Measurements from ENCODE around the gene VEPH1.
"Not testable (repeated sequence)": the region's sequence is repeated elsewhere in the genome, so short reads cannot be mapped to it uniquely, and the experiment has no call there.

The VEPH1 gene

GRCh38 chr3:157348304-157349075 lies 154.7 kb downstream of the VEPH1 start:
- not testable (repeated sequence) for DNase-seq (ENCODE audit: low read depth)

DNA sequence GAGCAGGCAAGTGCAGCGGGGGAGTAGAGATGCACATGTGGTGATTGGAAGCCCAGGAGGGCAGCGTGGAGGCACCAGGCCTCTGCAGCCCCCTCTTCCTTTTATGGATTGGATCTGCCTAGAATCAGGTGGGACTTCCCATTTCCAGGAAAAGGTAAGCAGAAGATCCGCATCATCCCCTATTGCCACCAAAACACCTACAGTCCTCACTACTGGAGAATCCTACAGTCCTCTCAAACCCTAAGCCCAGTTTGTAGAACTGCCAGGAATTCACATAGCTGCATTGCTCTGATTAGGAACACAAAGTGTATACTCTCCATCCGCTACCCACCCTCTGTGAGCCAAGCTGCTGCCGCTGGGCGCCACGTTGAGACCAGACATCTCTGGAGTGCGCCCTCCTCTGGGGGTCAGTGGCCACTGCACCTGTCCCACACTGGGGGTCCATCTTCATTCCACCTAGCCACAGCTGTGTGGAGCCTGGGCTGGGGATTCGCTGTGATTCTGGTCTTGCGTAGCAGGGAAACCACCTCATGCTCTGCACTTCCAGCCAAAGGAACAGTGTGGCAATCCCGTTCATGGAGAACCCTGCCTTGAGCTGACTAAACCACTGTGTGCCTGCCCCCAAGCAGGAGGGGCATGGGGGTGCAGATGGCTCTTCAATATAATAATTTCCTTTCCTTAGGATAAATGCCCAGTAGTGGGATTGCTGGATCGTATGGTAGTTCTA lies 155.5 kb downstream of the VEPH1 start:
- no peak for DNase-seq (ENCODE audit: low read depth)

DNA sequence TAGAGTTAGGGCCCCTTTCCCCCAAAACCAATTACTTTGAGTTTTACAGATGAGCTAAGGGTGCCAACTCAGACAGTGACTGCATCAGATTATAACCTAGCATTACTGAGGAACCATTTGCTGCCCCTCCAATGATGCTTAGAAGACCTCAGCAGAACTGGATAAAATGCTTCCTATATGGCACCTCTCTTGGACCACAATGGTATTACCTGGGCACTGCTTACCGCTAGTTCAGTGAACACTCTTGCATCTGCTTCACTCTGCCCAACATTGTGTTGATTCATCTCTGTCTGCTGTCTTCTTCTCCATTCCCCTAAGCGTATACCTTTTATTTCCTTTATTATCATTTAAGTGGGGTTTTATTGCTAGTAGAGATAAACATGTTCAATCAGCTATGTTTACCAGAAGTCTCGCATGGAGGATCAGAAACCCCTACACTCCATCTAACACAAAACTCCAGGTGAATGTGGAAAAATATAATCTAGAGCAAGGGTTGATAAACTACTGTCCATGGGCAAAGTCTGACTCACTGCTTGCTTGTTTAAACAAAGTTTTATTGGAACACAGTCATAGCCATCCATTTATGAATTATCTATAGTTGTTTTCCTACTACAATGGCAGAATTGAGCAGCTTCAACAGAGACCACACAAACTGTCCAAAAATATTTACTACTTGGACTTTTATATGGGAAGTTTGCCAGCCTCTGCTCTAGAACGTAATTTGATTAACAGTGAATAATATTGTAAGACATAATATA lies 166.8 kb downstream of the VEPH1 start:
- no peak for DNase-seq (ENCODE audit: low read depth)

DNA sequence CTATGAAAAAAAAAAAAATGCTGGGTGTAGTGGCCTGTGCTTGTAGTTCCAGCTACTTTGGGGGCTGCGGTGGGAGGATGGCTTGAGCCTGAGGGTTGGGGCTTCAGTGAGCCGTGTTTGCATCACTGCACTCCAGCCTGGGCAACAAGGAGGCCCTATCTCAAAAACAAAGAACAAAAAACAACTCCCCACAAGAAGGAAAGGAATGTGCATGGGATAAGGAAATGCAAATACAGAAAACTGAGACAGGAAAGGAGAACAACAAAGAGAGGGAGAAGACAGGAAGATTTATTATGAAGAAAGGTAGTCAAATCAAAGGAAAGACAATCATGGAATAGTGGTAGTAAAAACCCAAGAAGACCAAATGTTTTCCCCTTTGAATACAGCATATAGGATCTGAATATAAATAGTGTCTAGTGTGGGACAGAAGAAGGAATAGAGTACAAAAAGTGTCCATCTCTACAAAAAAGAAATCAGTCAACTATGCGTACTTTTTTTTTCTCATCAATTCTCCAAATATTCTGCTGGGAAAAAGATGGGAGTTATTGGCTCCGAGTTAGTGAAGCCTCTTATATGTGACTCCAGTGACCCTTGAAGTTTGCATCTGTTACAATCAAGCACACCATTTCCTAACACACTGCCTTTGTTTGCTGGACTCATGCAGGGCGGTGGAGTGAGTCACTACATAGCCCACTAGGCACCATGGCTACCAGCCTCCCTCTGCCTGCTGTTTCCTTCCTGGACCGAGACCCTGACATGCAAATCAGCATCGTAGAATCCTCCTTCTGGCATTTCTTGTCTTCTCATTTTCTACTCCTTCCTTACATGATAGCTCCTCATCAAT lies 167.8 kb downstream of the VEPH1 start:
- no peak for DNase-seq (ENCODE audit: low read depth)

- no peak for DNase-seq (ENCODE audit: low read depth)
Observed at GRCh38 chr3:157333551-157333991, 169.6 kb downstream of the VEPH1 start.

DNA sequence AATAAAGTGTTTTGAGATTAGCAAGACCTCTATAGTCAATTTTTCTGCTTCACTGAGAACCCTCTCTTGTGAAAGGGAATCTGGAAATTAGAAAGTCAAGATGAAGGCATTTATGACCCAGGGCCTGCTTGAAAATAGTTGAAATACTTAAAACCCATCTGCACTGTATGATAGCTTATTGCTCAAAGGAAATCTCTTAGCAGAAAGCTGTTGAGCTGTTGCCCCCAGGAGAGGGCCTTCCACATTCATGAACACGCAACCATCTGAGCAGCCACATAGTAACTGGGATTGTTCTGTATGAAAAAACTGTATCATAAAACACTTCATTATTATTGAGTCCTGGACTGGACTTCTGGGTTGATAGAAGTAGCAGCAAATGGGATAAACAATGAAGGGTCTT lies 173.0 kb downstream of the VEPH1 start:
- DNase-seq (ENCODE audit: low read depth), result no peak

DNA sequence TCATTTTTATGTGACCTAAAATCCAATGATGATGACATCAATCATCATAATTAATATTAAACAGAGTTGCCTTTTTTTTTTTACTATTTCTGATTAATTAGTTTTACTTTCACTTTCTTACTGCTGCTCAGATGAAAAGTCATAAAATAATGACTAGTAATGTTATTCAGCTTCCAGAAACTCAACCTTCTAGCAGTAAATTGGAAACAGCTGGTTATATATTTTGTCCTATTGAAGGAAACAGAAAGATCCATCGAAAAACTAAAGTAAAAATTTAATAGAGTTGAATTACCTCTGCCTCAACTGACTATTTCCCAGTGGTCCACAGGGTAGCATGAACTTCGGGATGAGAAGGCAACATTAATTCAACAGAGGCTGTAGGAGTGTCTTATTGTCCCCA lies 173.7 kb downstream of the VEPH1 start:
- DNase-seq (ENCODE audit: low read depth), result no peak

GRCh38 chr3:157327837-157328236 lies 175.4 kb downstream of the VEPH1 start:
- DNase-seq (ENCODE audit: low read depth), result no peak

GRCh38 chr3:157327018-157327417 lies 176.2 kb downstream of the VEPH1 start:
- DNase-seq (ENCODE audit: low read depth), result no peak

DNA sequence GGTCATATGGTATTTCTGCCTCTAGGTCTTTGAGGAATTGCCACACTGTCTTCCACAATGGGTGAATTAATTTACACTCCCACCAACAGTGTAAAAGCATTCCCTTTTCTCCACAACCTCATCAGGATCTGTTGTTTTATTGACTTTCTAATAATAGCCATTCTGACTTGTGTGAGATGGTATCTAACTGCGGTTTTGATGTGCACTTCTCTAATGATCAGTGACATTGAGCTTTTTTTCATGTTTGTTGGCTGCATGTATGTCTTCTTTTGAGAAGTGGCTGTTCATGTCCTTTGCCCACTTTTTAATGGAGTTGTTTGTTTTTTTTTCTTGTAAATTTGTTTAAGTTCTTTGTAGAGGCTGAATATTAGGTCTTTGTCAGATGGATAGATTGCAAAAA lies 178.3 kb downstream of the VEPH1 start:
- DNase-seq (ENCODE audit: low read depth), result not testable (repeated sequence)

DNA sequence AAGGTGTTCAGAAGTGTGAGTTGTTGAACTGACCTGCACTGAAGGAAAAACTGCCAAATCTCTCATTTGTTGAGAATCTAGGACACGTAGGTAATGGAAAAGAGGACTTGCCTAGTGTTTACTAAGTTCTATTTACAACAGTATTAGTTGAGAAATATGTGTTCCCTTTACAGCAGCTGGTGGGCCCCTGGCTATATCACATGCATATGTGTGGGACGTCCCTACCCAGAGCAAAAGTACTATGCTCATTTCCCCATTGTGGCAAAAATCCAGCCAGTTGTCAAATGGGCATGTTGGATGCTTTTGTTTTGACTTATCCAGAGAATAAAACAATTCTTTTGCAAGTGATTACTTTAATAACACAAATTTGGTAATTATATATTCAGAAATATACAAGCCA lies 179.9 kb downstream of the VEPH1 start:
- no peak for DNase-seq (ENCODE audit: low read depth)

DNA sequence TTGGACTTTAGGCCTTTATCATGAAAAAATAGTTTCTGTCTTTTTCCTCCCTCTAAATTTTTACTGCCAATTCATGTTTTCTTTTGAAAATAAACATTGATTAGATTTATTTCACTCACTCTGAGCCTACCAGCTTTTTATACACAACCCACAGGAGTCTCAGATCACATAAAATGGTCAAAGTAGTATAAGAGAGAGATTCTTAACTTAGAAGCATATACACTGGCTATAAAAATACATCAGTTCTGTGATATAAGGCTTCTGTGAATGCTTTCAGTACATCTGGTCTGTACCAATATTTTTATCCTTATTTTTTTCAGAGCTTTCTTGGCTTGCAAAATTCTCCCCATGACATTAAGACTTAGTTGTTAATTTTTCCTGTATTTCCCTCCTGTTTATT lies 183.5 kb downstream of the VEPH1 start:
- no peak for DNase-seq (ENCODE audit: low read depth)

GRCh38 chr3:157318639-157319288 lies 184.5 kb downstream of the VEPH1 start:
- DNase-seq (ENCODE audit: low read depth), result no peak

- DNase-seq (ENCODE audit: low read depth), result no peak
Observed at GRCh38 chr3:157317895-157318294, 185.3 kb downstream of the VEPH1 start.

DNA sequence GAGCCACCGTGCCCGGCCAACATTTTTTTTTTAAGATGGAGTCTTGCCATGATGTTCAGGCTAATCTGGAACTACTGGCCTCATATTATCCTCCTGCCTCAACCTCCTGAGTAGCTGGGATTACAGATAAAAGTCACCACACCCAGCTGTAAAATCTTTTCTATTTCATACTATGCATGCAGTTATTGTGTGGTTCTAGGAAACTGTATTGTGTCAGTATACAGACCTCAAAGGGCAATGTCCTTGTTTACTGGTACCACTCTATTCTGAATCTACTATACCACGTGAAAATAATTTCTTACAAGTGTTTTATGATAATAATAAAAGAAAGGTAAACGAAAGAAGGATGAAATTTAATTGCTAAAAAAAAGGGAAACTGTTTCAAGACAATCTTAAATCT lies 190.0 kb downstream of the VEPH1 start:
- DNase-seq (ENCODE audit: low read depth), result no peak

- DNase-seq (ENCODE audit: low read depth), result no peak
Observed at GRCh38 chr3:157312376-157312745, 190.9 kb downstream of the VEPH1 start.

DNA sequence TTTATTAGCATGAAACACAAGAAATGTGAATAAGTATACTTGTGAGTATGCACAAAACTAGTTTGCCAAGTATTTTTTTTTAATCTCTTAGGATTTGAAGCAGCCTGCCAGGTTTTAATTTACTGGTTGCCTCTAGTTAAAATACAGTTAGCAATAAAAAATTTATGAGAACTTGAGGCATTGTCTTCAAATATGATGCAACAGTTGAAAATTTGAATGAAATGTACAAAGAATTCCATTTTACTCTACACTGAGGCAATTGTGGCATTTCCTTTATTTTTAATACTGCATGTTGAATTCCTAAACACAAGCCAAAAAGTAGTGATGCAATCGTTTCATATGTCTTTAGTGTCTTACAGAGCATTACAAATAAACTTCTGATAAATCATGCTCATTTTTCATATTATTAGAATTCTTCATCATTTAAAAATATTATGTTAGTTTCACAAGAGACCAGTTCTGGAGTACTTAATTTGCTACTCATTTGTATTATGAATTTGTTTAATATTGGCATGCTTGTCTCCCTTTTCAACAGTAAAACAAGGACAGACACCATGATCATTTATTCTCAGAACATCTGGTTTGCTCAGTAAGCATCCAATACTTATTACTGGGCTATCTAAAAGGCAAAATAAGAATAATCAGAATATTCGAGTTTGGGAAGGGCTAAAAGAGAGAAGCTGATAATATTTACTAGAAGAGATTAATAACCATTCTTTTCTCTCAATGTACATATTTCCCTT lies 191.4 kb downstream of the VEPH1 start:
- DNase-seq (ENCODE audit: low read depth), result no peak

DNA sequence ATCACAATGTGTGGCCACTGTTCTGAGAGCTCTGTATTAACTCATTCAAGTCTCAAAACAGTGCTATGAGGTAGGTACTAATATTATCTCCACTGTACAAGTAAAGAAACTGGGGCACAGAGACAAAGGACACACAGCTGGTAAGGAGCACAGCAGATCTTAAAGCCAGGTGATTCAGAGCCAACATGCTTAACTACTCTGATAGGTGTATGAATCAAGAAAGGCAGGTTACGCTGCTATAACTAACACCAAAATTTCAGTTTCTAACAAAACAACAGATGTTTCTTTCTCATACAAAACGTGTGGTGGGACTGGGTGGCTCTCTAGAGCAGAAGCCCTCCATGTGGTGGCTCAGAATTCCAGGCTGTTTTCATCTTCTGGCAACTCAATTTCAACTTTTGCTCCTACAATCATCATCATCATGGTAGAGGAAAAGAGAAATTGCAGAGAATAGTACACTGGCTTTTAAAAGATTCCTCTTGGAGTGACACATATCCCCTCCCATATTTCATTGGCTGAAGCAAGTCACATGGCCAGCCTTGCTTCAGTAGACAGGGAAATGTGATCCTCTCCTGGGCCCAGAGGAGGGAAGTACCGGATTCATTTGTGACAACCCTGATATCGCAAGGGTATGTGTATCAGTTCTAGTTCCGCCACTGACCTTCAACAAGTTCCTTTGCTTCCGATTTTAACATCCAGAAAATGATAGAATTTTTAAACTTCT lies 192.7 kb downstream of the VEPH1 start:
- no peak for DNase-seq (ENCODE audit: low read depth)

GRCh38 chr3:157306502-157306901 lies 196.7 kb downstream of the VEPH1 start:
- DNase-seq (ENCODE audit: low read depth), result no peak

- DNase-seq (ENCODE audit: low read depth), result no peak
Observed at GRCh38 chr3:157305392-157305791, 197.8 kb downstream of the VEPH1 start.
